ENCODE measurements around the gene DNAJA4. TPM values are rescaled to one million over a fixed set of nuclear protein-coding genes. Genes with fewer than 3 reads are reported as not detected.

DNAJA4 gene
- total and polyA plus RNA-seq, 7 donors: 7.4 to 26.1 (median 16.8) TPM

- TF ChIP-seq, protein P1, sequence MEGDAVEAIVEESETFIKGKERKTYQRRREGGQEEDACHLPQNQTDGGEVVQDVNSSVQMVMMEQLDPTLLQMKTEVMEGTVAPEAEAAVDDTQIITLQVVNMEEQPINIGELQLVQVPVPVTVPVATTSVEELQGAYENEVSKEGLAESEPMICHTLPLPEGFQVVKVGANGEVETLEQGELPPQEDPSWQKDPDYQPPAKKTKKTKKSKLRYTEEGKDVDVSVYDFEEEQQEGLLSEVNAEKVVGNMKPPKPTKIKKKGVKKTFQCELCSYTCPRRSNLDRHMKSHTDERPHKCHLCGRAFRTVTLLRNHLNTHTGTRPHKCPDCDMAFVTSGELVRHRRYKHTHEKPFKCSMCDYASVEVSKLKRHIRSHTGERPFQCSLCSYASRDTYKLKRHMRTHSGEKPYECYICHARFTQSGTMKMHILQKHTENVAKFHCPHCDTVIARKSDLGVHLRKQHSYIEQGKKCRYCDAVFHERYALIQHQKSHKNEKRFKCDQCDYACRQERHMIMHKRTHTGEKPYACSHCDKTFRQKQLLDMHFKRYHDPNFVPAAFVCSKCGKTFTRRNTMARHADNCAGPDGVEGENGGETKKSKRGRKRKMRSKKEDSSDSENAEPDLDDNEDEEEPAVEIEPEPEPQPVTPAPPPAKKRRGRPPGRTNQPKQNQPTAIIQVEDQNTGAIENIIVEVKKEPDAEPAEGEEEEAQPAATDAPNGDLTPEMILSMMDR (IDR thresholded peaks at IDR 0.05): no peak
- TF ChIP-seq POLR2A (IDR thresholded peaks at IDR 0.05) (no peak), POLR2AphosphoS5 (IDR thresholded peaks at IDR 0.05) (no peak), EP300 (IDR thresholded peaks at IDR 0.05) (no peak)
- Histone ChIP-seq H3K9me3 (no peaks in the 10 kb centered on the region), H3K36me3 (peaks cover 0 to 86% (median 22%) of the 10 kb centered on the region in 4 donors), H3K4me1 (no peaks in the 10 kb centered on the region), H3K27ac (no peak overlapping the region), H3K27me3 (no peaks in the 10 kb centered on the region), H3K4me3 (no peak overlapping the region)
- DNase-seq: no peak
- intact Hi-C loops (cut with DNase I): no loop called here
- 94 to 97% methylated on average over 2 of the region's 2 CpGs for WGBS, 2 donors
Observed at GRCh38 chr15:78291698-78292097, 27.3 kb downstream of the DNAJA4 start.

- no peak for TF ChIP-seq EP300 (IDR thresholded peaks at IDR 0.05)
- intact Hi-C loops (cut with DNase I): no loop called here
- H3K27me3 ChIP-seq: no peaks in the 10 kb centered on the region
- WGBS, 2 donors: 91 to 98% methylated on average over 1 of the region's 1 CpG
- H3K36me3 ChIP-seq: peaks cover 0 to 81% (median 18%) of the 10 kb centered on the region in 4 donors
- DNase-seq: no peak
- no peak overlapping the region for H3K27ac ChIP-seq
- no peaks in the 10 kb centered on the region for H3K4me1 ChIP-seq
- H3K4me3 ChIP-seq: no peak overlapping the region
- H3K9me3 ChIP-seq: no peaks in the 10 kb centered on the region
Observed at GRCh38 chr15:78292219-78292618, 27.9 kb downstream of the DNAJA4 start.

DNA sequence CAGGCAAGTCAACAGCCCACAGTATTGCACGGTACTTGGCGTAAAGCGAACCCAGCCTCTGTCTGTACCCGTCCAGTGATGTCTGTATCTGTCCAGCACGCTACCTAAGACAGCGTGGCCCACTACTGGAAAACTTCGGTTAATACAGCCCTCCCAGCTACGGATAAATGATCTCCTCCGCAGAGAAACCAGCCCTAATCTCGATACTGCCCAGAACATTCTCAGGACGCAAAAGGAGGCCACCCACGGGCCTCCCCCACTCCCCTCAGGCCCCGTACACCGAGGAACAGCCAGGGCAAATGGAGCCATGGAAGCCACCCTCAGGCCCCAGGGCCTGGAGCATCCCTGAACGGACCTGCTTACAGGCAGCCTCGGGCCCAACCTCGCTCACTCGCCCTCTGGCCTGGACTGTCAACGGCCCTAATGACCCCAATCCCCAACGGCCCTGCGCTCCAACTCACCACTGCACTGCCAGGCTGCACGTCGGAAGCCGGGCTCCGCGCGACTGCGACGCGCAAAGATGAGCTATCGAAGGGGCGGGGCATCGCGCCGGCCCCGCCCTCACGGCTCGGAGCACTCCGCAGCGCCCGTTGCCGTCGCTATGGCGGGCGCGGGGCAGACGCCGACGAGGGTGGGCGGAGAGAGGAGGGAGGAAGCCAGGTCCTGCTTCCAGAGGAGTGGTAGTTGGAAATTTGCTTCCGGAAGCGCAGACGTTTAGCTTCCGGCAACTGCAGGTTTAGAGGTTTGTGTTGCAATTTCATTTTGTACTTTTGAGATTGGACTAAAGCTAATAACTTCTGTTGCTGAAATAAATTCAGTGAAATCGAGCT, 35.0 kb downstream of the DNAJA4 start, which contains the start of gene SKIC8:
Gene SKIC8, minus strand, starts transcription at position 509 of the 830 bp plus-strand sequence. CDS start 3,923 bp downstream, outside the sequence.
- H3K36me3 ChIP-seq: peaks cover 0 to 12% (median 0%) of the 10 kb centered on the region in 4 donors
- DNase-seq: peak; percentile 95
- intact Hi-C loops (cut with DNase I): loop anchor here (2.0 kb wide), 1 partner anchor 33 kb away; no protein-coding TSS in a partner anchor
- H3K27ac ChIP-seq: peak within 1 kb of the TSS; percentile 82 to 85 (median 83)
- H3K27me3 ChIP-seq: peaks cover 0 to 7% (median 0%) of the 10 kb centered on the region in 3 donors
- TF ChIP-seq, protein P1 (IDR thresholded peaks at IDR 0.05): no peak
- TF ChIP-seq POLR2AphosphoS5 (IDR thresholded peaks at IDR 0.05): peak; percentile 88 to 99 (median 96)
- TF ChIP-seq POLR2A (IDR thresholded peaks at IDR 0.05): peak; percentile 72 to 93
- no peak for TF ChIP-seq EP300 (IDR thresholded peaks at IDR 0.05)
- H3K4me3 ChIP-seq: peak within 1 kb of the TSS; percentile 76 to 89 (median 81)
- WGBS, 2 donors: 0% methylated on average over 55 of the region's 55 CpGs
- H3K4me1 ChIP-seq: peaks cover 0 to 17% (median 10%) of the 10 kb centered on the region in 4 donors
- H3K9me3 ChIP-seq: no peaks in the 10 kb centered on the region

DNA sequence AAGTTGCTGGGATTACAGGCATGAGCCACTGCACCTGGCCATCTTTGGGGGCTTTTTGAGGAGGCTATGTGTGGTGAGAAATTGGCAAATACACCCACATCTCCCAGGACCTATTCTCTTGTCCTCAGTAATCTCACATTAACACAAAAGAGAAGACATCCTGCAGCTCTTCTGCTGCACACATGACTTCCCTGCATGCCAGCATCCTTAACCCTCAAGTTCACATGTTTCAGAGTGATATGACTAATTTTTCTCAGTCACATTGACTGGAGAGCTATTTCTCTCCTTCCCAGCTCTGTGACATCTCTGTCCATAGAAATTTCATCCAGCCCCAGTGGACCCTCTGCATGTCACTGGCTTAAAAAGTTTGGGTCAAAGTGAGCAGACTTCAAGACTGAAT, 37.0 kb downstream of the DNAJA4 start:
- Histone ChIP-seq H3K4me1 (peaks cover 0 to 17% (median 10%) of the 10 kb centered on the region in 4 donors), H3K27me3 (peaks cover 0 to 9% (median 0%) of the 10 kb centered on the region in 3 donors), H3K4me3 (no peak overlapping the region), H3K36me3 (no peaks in the 10 kb centered on the region), H3K27ac (no peak overlapping the region), H3K9me3 (no peaks in the 10 kb centered on the region)
- DNase-seq: no peak
- no peak for TF ChIP-seq POLR2AphosphoS5 (IDR thresholded peaks at IDR 0.05)
- no peak for TF ChIP-seq POLR2A (IDR thresholded peaks at IDR 0.05)
- TF ChIP-seq, protein P1 (IDR thresholded peaks at IDR 0.05): no peak
- no peak for TF ChIP-seq EP300 (IDR thresholded peaks at IDR 0.05)
- intact Hi-C loops (cut with DNase I): no loop called here

- Histone ChIP-seq H3K9me3 (no peaks in the 10 kb centered on the region), H3K36me3 (no peaks in the 10 kb centered on the region), H3K27ac (no peak overlapping the region), H3K4me1 (peaks cover 0 to 17% (median 10%) of the 10 kb centered on the region in 4 donors), H3K4me3 (no peak overlapping the region), H3K27me3 (peaks cover 0 to 9% (median 0%) of the 10 kb centered on the region in 3 donors)
- TF ChIP-seq EP300 (IDR thresholded peaks at IDR 0.05) (no peak), POLR2AphosphoS5 (IDR thresholded peaks at IDR 0.05) (no peak), POLR2A (IDR thresholded peaks at IDR 0.05) (no peak)
- TF ChIP-seq, protein P1 (IDR thresholded peaks at IDR 0.05): no peak
- DNase-seq: no peak
- 39 to 45% methylated on average over 3 of the region's 3 CpGs for WGBS, 2 donors
- intact Hi-C loops (cut with DNase I): no loop called here
Observed at GRCh38 chr15:78301828-78302227, 37.5 kb downstream of the DNAJA4 start.

Measured in sigmoid colon (tissue), 7 donors.